GM12872 (cell line): ENCODE results near the gene KIAA0408.

Experiments used
- TF ChIP-seq, protein P1 (sequence below): IDR thresholded peaks from 3 replicates; pipeline ENCODE4 v1.5.1; 2011; ENCODE audit warnings: low read depth, mild to moderate bottlenecking, low read length, moderate library complexity; ENCODE audit not compliant: insufficient read depth

The KIAA0408 gene

DNA sequence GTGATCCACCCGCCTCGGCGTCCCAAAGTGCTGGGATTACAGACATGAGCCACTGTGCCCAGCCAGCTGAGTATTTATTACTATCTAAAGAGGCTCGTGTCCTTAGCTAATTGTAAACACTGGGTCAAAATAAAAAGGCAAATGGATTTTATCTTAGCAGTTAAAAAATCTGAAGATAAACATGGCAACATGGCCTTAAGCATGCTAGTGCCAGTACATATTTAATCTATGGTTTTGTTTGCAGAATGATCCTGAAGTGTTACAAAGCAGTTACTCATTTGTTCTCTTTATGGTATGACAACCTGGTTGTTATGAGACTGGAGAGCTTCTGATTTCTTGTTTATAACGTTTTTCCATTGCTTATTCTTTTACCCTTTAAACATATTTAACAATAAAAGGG lies 3.9 kb upstream of the KIAA0408 start:
- TF ChIP-seq, protein P1, sequence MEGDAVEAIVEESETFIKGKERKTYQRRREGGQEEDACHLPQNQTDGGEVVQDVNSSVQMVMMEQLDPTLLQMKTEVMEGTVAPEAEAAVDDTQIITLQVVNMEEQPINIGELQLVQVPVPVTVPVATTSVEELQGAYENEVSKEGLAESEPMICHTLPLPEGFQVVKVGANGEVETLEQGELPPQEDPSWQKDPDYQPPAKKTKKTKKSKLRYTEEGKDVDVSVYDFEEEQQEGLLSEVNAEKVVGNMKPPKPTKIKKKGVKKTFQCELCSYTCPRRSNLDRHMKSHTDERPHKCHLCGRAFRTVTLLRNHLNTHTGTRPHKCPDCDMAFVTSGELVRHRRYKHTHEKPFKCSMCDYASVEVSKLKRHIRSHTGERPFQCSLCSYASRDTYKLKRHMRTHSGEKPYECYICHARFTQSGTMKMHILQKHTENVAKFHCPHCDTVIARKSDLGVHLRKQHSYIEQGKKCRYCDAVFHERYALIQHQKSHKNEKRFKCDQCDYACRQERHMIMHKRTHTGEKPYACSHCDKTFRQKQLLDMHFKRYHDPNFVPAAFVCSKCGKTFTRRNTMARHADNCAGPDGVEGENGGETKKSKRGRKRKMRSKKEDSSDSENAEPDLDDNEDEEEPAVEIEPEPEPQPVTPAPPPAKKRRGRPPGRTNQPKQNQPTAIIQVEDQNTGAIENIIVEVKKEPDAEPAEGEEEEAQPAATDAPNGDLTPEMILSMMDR, result no peak

DNA sequence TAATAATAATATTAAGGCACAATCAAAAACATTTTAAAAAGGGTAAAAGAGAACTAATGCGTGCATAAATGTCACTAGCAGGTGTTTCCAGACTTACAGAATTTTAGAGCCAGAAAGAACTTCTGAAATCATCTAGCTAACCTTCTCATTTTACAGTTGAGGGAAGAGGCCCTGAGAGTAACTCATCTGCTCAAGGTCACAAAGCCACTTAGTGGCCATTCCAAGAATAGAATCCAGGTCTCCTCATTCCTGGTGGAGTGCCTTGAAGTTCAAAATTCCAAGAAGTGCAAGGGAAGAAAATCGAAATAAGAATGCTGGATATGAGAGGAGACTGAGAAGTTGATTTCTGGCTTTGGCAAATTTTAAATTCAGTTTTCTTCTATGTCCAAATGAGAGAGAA lies 3.2 kb upstream of the KIAA0408 start:
- TF ChIP-seq, protein P1, result no peak

DNA sequence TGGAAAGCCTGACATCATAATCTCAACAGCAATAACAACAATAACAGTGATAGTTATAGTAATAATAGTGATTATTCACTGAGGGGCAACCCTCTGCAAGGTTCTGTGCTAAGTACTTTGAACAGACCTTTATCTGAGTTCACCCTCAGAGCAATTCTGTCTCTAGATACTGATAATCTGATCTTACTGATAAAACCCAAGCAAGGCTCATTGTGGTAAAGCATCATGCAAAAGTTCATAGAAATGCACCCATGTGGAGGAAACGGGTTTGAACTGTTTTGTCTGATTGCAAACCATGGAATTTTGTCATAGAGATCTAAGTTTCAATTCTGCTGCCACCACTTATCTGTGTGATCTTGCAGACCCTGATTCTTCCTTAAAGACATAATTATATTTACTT lies 1.3 kb upstream of the KIAA0408 start:
- TF ChIP-seq, protein P1, result no peak

DNA sequence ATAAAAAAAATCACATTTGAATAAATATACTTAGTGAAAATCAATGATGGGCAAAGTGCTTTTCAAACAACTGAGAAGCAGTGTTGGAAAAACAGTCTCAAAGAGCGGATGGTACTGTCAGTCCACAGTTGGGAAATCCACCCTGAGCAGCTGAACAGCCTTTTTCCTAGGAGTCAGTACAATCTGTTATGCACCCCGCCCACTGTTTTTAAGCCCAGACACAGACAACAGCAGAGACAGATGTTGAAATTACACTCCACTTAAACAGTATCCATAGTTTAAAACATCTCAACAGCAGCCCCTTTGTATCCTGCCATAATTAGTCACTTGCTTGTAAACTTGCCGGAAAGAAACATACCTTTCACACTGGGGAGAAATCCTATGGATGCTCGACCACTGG lies 372 bp downstream of the KIAA0408 start:
- TF ChIP-seq, protein P1, result no peak

DNA sequence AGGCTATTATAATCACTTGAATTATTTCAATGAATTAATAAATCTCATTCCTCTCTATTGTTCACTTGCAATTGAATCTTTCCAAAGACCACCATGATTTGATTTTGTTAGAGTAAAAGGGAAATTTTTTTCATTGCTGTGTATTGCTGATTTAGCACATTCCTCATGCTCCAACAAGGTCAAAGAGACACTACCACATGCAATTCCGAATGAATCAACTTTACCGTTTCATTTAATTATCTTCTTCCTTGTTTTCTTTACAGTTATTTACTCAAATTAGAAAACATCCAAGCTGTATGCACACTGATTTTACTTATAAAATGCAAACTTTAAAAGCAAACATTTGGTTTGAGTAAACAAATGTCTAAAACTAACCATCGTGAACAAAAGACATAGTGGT lies 967 bp downstream of the KIAA0408 start:
- TF ChIP-seq, protein P1, result no peak

DNA sequence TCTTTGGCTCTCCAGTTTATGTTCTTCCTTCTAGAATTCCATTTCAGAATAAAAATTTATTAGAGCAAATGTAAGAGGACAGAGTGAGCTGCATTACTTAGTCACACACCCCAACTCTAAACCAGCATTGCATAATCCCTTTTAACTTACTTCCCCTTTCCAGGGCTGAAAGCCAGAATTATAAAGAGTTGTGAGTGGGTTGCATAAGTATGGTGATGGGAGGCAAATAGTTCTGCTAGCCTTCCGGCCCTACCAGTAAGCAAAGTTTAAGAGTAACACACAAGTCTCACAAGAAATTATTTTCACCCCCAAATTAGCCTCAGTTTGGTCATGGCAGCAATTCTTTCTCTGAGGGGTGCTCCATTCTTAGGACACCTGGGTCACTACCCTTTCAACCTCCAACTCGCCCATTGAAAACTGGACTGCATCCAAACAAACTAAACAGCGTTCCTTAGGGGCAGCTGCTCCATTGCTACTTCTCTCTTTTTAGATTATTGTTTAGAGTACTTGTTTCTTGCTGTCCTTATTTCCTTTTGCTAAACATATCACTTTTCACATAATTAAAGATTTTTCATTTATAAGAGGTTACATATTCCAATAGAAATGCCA lies 1.6 kb downstream of the KIAA0408 start:
- TF ChIP-seq, protein P1, result no peak

DNA sequence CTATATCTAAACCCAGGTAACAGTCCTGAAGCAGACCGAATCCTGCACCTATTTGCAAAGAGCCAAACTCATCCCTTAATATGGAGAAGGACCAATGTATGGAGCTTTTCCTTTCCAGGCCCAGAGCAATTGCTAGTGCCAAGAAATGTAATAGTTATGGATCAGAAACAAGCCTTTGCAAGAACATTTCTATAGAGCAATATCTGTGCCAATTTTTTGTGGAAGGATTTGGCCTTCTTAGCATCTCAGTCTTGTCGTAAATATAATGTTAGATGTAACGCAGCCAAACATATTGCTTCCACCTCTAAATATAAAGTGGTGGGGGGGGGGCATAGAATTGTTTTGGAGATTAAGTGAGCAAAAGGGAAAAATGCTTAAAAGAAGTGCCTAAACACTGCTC lies 2.7 kb downstream of the KIAA0408 start:
- TF ChIP-seq, protein P1, result no peak
